ENCODE measurements around the gene SFT2D1. TPM values are rescaled to one million over a fixed set of nuclear protein-coding genes. Genes with fewer than 3 reads are reported as not detected.

The SFT2D1 gene
- total RNA-seq, 2 experiments from 2014 or later = 27.7 to 30.5 TPM

DNA sequence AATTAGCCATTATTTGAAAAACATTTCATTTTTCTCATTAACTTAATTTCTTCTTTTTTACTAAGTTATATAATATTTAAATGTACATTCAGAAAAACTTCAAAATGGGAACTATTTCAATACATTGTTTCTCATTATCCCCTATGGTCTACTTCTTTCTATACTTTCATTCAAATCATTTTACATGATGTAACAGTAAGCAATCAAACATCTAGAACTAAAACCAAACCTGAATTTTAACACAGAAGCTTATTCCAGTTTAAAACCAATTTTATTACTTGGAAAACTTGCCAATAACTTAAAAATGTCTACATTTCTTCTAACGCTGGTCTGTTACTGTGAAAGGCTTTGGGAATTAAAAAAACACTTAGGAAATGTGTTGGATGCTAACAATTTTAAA, 29.5 kb downstream of the SFT2D1 start:
- H3K27ac Mint-ChIP-seq = no peak overlapping the region

DNA sequence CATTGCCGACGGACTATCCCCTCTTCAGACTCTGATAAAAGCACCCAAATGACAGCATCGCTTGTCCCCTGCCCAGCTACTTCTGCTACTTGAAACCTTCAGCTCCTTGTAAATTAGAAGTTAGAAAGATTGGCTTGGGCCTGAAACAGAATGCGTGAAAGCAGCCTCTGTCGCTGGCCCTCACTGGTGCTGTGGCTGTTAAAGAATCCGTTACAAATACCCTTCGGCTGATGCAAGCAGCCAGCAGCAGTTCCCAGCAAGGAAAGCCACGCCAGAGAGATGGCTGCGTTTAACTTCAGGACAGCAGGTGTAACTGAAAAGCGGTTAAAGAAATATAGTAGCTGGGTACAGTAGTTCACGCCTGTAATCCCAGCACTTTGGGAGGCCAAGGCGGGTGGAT, 31.7 kb downstream of the SFT2D1 start:
- CTCF ChIA-PET = interaction anchor here (1.0 to 3.6 kb wide), 4 partner anchors 60 to 90 kb away, joined by 3 to 24 read pairs (median 12); no protein-coding TSS in a partner anchor
- ATAC-seq = no peak
- Mint-ChIP-seq H3K36me3 (ENCODE audit: low read depth) (no peaks in the 10 kb centered on the region), H3K4me1 (ENCODE audit: low read depth) (peaks cover 1% of the 10 kb centered on the region), H3K27ac (no peak overlapping the region), H3K9me3 (ENCODE audit: insufficient read depth) (no peaks in the 10 kb centered on the region), H3K4me3 (no peak overlapping the region), H3K27me3 (ENCODE audit: low read depth) (peaks cover 44% of the 10 kb centered on the region)
- POLR2A ChIA-PET = no interaction called here
- no peak for DNase-seq

More for the DNA sequence above, 29.5 kb downstream of the SFT2D1 start:
- ATAC-seq (no peak), DNase-seq (no peak)
- H3K4me3 Mint-ChIP-seq = no peak overlapping the region
- no peaks in the 10 kb centered on the region for H3K9me3 Mint-ChIP-seq (ENCODE audit: insufficient read depth)
- H3K36me3 Mint-ChIP-seq (ENCODE audit: low read depth) = no peaks in the 10 kb centered on the region
- CTCF ChIA-PET = interaction anchor here (0.7 to 2.9 kb wide), 24 partner anchors 9 to 315 kb away, joined by 3 to 55 read pairs (median 6); no protein-coding TSS in a partner anchor
- peaks cover 1% of the 10 kb centered on the region for H3K4me1 Mint-ChIP-seq (ENCODE audit: low read depth)
- POLR2A ChIA-PET = no interaction called here
- H3K27me3 Mint-ChIP-seq (ENCODE audit: low read depth) = peaks cover 34% of the 10 kb centered on the region

DNA sequence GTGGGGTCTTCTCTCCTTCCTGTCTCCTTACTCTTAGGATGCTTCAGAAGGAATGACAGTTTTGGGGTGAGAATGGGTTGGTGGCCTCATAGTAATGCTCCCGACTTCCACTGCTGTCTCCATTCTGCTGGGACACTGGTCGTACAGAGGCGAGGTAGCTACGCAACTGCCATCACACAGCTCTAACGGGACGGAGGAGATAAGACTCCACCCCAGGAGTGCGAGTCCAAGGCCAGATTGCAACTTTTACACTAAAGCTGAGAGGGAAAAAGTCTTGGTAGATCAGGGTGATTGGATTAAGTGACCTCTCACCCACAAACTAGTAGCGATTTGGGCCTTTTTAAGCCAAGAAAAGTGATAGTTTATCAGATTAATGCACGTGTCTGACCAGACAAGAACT, 32.4 kb downstream of the SFT2D1 start:
- no peaks in the 10 kb centered on the region for H3K9me3 Mint-ChIP-seq (ENCODE audit: insufficient read depth)
- POLR2A ChIA-PET = no interaction called here
- H3K4me3 Mint-ChIP-seq = no peak overlapping the region
- no peaks in the 10 kb centered on the region for H3K36me3 Mint-ChIP-seq (ENCODE audit: low read depth)
- peaks cover 49% of the 10 kb centered on the region for H3K27me3 Mint-ChIP-seq (ENCODE audit: low read depth)
- peaks cover 1% of the 10 kb centered on the region for H3K4me1 Mint-ChIP-seq (ENCODE audit: low read depth)
- H3K27ac Mint-ChIP-seq = no peak overlapping the region
- ATAC-seq (no peak), DNase-seq (no peak)
- CTCF ChIA-PET = interaction anchor here (1.0 to 3.6 kb wide), 4 partner anchors 59 to 91 kb away, joined by 3 to 24 read pairs (median 12); no protein-coding TSS in a partner anchor

DNA sequence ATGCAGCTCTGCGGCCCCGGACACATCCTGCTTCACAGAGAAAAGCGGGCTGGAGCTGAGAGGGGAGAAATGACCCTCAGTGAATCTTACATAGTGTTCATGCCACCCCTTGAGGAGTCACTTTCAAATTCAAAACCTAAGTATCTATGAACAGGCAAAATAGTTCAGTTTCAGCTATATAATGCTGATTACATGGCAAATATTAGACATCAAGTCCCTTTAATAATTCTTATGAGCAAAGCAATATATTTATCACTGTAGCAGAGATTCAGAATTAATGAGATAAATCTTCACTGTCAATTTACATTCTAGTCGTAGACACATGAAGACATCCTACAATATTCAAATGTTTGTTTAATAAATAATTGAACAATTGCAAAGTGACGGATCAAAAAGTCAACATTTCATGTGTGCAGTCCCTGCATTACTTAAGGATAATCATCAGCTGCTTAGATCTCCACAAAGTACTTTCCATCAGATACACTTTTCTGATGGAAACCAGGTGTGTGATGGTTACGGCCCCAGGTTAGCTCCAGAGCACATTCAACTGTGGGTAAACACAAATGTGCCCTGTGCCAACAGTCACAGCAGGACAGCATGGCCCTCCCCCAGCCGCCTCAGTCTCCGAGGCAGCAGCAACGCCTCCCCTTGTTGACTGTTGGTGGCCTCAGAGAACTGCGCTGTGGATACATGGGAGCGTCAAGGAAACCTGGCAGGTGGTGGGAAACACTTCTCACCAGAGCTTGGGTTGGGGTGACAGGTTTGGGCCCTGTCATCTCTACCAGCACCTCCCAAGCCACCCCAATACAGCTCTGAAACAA, 33.4 kb downstream of the SFT2D1 start:
- ChIA-PET CTCF (interaction anchor here (1.5 to 3.6 kb wide), 3 partner anchors 12 to 92 kb away, joined by 3 to 21 read pairs (median 6); no protein-coding TSS in a partner anchor), POLR2A (interaction anchor here (0.7 kb wide), 1 partner anchor 61 kb away, joined by 3 read pairs; no protein-coding TSS in a partner anchor)
- peaks cover 1% of the 10 kb centered on the region for H3K4me1 Mint-ChIP-seq (ENCODE audit: low read depth)
- H3K4me3 Mint-ChIP-seq = no peak overlapping the region
- ATAC-seq (no peak), DNase-seq (no peak)
- H3K27ac Mint-ChIP-seq = no peak overlapping the region
- H3K27me3 Mint-ChIP-seq (ENCODE audit: low read depth) = peaks cover 53% of the 10 kb centered on the region
- no peaks in the 10 kb centered on the region for H3K9me3 Mint-ChIP-seq (ENCODE audit: insufficient read depth)
- no peaks in the 10 kb centered on the region for H3K36me3 Mint-ChIP-seq (ENCODE audit: low read depth)

DNA sequence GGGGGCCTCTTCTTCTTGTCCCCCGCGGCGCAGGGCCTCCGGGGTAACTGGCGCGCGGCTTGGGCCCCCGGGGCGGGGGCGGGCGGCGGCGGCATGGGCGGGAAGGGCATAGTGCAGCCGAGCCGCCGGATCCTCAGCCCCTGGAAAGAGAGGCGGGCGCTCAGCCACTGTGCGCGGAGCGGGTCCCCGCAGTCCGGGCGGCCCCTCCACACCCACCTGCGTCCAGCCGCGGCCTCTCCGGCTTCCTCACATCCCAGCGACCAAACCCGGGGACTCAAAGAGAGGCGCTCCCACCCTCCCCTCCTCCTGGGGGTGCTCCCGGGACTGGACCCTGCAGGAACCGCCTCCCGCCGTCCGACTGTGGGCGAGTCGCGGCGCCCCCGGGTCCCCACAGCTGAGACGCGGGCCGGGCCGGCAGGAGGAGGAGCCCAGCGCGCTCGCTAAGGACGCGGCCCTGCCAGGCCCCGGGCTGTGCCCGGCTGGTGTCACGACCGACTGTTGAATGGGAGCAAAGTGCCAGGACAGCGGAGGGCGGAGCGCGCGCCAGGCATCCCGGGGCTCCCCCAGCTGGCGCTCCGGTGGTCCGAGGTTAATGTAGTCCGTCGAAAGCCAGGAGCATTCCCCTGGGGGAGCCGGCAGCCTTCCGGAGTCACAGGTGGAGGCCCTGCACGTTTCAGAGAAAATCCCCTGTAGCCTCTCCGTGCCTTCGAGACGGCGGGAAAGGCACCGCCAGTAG, 34.1 kb downstream of the SFT2D1 start, which contains the start of gene PRR18:
Gene PRR18 (minus strand): TSS at position 360 of the 736 bp plus-strand sequence. CDS start 250 bp downstream, at position 110.
- ATAC-seq (peak; percentile 47), DNase-seq (no peak)
- Mint-ChIP-seq H3K4me3 (no peak within 1 kb of the TSS), H3K27ac (no peak within 1 kb of the TSS), H3K9me3 (ENCODE audit: insufficient read depth) (no peaks in the 10 kb centered on the region), H3K27me3 (ENCODE audit: low read depth) (peaks cover 56% of the 10 kb centered on the region), H3K36me3 (ENCODE audit: low read depth) (no peaks in the 10 kb centered on the region), H3K4me1 (ENCODE audit: low read depth) (peaks cover 1% of the 10 kb centered on the region)
- CTCF ChIA-PET = interaction anchor here (1.5 to 3.6 kb wide), 3 partner anchors 12 to 93 kb away, joined by 3 to 21 read pairs (median 6); no protein-coding TSS in a partner anchor
- POLR2A ChIA-PET = interaction anchor here (0.7 kb wide), 1 partner anchor 61 kb away, joined by 3 read pairs; no protein-coding TSS in a partner anchor

DNA sequence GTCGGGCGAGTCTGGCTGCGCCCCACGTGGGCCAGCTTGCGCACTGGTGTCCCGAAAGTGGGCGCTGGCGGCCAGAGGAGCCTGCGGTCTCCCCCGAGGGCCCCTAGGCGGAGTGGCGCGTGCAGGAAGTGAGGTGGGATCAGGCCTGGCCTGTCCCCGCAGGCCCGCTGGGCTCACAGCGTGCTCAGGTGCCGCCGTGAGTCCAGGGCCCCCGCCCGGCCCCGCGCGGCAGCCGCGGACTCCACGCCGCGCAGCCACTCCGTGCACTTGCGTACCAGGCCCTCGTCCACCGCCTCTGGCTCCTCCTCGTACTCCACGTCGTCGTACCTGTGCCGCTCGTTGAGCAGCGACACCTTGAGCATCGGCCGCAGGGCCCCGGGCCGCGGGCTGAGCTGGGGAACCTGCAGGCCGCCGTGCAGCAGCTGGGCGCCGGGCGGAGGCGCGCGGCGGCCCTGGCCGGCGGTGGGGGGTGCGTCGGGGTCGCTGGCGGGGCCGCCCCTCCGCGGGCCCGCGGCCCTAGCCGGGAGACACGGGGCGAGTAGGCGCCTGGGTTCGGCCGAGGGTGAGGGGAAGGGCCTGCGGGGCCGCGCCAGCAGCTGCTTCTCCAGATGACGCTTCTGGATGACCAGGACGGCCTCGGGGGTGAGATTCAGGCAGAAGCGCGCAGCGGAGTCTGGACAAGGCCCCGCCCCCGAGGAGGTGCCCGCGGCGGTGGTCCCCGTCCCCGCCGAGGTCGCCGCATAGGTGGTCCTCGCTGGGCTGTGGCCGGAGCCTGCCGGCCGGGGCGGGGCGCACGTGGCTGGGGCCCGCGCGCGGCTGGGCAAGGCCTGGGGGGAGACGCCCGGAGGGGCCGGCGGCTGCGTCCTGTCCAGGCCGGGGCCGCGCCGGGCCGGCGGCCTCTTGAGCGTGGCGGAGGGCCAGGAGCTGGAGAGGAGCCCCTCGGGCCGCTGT, 35.0 kb downstream of the SFT2D1 start:
- H3K4me3 Mint-ChIP-seq = no peak overlapping the region
- peaks cover 57% of the 10 kb centered on the region for H3K27me3 Mint-ChIP-seq (ENCODE audit: low read depth)
- H3K9me3 Mint-ChIP-seq (ENCODE audit: insufficient read depth) = no peaks in the 10 kb centered on the region
- ChIA-PET CTCF (interaction anchor here (1.5 to 1.9 kb wide), 3 partner anchors 13 to 94 kb away, joined by 3 to 6 read pairs (median 4); no protein-coding TSS in a partner anchor), POLR2A (no interaction called here)
- H3K36me3 Mint-ChIP-seq (ENCODE audit: low read depth) = no peaks in the 10 kb centered on the region
- peak; percentile 45 for ATAC-seq
- no peaks in the 10 kb centered on the region for H3K4me1 Mint-ChIP-seq (ENCODE audit: low read depth)
- H3K27ac Mint-ChIP-seq = no peak overlapping the region
- DNase-seq = no peak

DNA sequence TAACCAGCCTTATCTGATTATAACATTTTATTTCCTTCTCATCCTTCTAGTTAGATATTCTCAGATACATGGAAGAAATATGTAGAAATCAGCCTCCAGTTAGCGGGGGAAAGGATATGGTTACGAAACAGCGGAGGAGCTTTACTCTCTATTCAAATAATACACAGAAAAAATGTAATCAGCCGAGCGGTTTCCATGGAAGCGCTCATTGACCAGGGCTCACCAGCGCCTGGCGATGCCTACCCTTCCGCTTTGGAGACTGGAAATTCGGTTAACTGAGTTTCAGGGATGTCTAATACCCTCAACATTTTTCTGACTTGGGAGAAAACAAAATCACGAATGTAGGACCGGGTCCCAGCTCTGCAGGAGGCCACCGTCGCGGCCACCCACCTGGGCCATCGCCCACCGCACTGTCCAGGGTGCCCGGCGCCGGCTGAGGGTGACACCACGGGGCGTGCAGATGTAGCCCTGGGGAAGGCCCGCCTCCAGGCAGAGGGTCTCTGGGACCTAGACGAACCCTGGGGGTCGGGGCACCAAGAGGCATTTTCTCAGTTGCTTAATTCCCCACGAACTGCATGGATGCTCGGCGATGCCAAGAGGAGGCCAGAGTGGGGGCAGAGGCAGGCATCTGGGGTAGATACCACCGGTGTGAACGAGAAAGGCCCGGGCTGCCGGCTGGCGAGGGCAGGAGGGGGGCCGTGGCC, 35.8 kb downstream of the SFT2D1 start:
- H3K27me3 Mint-ChIP-seq (ENCODE audit: low read depth) = peaks cover 61% of the 10 kb centered on the region
- no peak overlapping the region for H3K4me3 Mint-ChIP-seq
- ATAC-seq (peak; percentile 21), DNase-seq (no peak)
- CTCF ChIA-PET = interaction anchor here (0.6 to 1.9 kb wide), 2 partner anchors 52 to 95 kb away, joined by 3 to 4 read pairs; no protein-coding TSS in a partner anchor
- no peaks in the 10 kb centered on the region for H3K9me3 Mint-ChIP-seq (ENCODE audit: insufficient read depth)
- POLR2A ChIA-PET = no interaction called here
- H3K4me1 Mint-ChIP-seq (ENCODE audit: low read depth) = no peaks in the 10 kb centered on the region
- H3K36me3 Mint-ChIP-seq (ENCODE audit: low read depth) = no peaks in the 10 kb centered on the region
- no peak overlapping the region for H3K27ac Mint-ChIP-seq

DNA sequence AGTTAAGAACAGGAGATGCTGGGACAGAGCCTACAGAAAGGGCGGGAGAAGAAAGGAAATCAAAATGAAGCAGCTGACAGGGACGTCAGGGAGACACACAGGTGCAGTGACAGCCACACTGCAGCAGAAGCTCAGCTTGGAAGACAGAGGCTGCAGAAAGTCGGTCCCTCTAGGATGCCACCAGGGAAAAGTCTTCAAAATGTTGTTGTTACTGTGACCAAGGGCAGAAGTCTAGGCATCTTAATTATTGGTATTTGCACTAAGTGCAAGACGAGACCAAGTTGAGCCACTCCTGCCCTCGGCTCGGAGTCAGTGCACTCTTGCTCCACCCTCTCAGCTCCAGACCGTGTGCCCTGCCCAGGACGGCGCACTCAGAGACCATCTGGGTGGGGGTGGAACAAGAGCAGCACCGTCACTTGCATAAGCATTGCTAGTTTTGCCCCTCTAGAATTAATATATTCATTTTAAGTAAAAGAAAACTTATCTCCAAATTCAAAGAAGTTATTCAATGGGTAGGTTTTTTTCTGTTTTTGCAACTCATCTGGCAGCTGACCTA, 36.7 kb downstream of the SFT2D1 start:
- Mint-ChIP-seq H3K9me3 (ENCODE audit: insufficient read depth) (no peaks in the 10 kb centered on the region), H3K36me3 (ENCODE audit: low read depth) (no peaks in the 10 kb centered on the region), H3K4me1 (ENCODE audit: low read depth) (no peaks in the 10 kb centered on the region), H3K27ac (no peak overlapping the region), H3K27me3 (ENCODE audit: low read depth) (peaks cover 59% of the 10 kb centered on the region), H3K4me3 (no peak overlapping the region)
- ChIA-PET CTCF (interaction anchor here (0.6 to 1.9 kb wide), 2 partner anchors 53 to 95 kb away, joined by 3 to 4 read pairs; no protein-coding TSS in a partner anchor), POLR2A (no interaction called here)
- no peak for DNase-seq
- ATAC-seq = no peak

DNA sequence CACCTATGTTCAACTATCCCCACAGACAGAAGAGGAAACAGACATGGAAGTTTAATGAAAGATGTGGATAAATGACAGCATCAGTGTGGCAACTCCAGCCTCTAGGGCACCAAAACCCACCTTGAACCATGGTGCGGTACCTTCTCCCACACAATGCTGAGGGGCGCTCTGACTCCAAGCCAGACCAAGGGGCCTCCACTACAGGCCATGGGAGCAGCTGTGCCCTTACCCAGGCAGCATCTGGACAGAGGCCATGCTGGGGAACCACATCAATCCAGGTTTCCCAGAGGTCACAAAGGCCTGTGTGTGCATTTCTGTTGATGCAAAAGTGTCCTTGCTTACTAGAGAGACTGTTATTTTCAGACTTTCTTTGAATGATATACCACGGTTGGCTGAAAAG, 38.2 kb downstream of the SFT2D1 start:
- Mint-ChIP-seq H3K4me3 (no peak overlapping the region), H3K9me3 (ENCODE audit: insufficient read depth) (no peaks in the 10 kb centered on the region), H3K27ac (no peak overlapping the region), H3K4me1 (ENCODE audit: low read depth) (no peaks in the 10 kb centered on the region), H3K27me3 (ENCODE audit: low read depth) (peaks cover 47% of the 10 kb centered on the region), H3K36me3 (ENCODE audit: low read depth) (no peaks in the 10 kb centered on the region)
- no peak for DNase-seq
- POLR2A ChIA-PET = no interaction called here
- CTCF ChIA-PET = interaction anchor here (0.8 to 1.7 kb wide), 4 partner anchors 9 to 86 kb away, joined by 3 to 7 read pairs (median 4); no protein-coding TSS in a partner anchor
- ATAC-seq = no peak
